Spinal cord (tissue), 10 donors: ENCODE results near the gene UBE2E1. TPM values are rescaled to one million over a fixed set of nuclear protein-coding genes. Genes with fewer than 3 reads are reported as not detected.
"Not testable (repeated sequence)": the region's sequence is repeated elsewhere in the genome, so short reads cannot be mapped to it uniquely, and the experiment has no call there.

Experiments used
- DNase-seq, 6 donors: peaks; one replicate each; pipeline versions ENCODE4 v3.0.0 to v3.0.0-alpha.2; 2013 to 2015; ENCODE audit warnings: low spot score in 6 of 6, low read depth in 4 of 6
- H3K27ac ChIP-seq: one replicate; pipeline ENCODE4 v1.5.1; 2013; ENCODE audit warnings: low read depth, low read length, control low read depth
- H3K27me3 ChIP-seq: one replicate; pipeline ENCODE4 v1.6.1; 2013; ENCODE audit warnings: low read length; ENCODE audit not compliant: control insufficient read depth, insufficient read depth
- H3K36me3 ChIP-seq: one replicate; pipeline ENCODE4 v1.6.1; 2013; ENCODE audit warnings: low read length; ENCODE audit not compliant: control insufficient read depth, insufficient read depth
- H3K4me1 ChIP-seq: one replicate; pipeline ENCODE4 v1.6.1; 2013; ENCODE audit warnings: low read length; ENCODE audit not compliant: control insufficient read depth, insufficient read depth
- H3K4me3 ChIP-seq: one replicate; pipeline ENCODE4 v1.5.1; 2013; ENCODE audit warnings: low read depth, low read length, control low read depth
- H3K9me3 ChIP-seq: one replicate; pipeline ENCODE4 v1.6.1; 2013; ENCODE audit warnings: low read length; ENCODE audit not compliant: control insufficient read depth, insufficient read depth
- WGBS: methylation state at CpG from one replicate; pipeline ENCODE4 v1.1.5; 2013; ENCODE audit warnings: missing lambda C conversion rate; ENCODE audit not compliant: insufficient coverage; 5-methylcytosine and 5-hydroxymethylcytosine counted together
- polyA plus RNA-seq, 2 donors: library from polyadenylated mRNA; unstranded; fragments of 120-200 nt; gene quantifications; one replicate each; pipeline ENCODE4 v1.2.1, GENCODE V29; 2013; ENCODE audit not compliant: insufficient read length in 2 of 2
- total RNA-seq, 2 donors: library from RNA; depleted of rRNA in 1 of 2; stranded (reverse); fragments of 120-200 nt in 1 of 2; fragments of >200 nt in 1 of 2; gene quantifications; one replicate each; pipeline versions ENCODE4 v1.2.3 to v1.2.4, GENCODE V29; 2013 to 2014
- donor health status: healthy.

The UBE2E1 gene
- total and polyA plus RNA-seq, 4 donors, result 91.4 to 182 (median 137) TPM

GRCh38 chr3:23871361-23871760, 65.6 kb downstream of the UBE2E1 start:
- H3K4me1 ChIP-seq, H3K27ac ChIP-seq, DNase-seq, H3K36me3 ChIP-seq, H3K4me3 ChIP-seq, H3K27me3 ChIP-seq, H3K9me3 ChIP-seq: not testable (repeated sequence)
- 96% methylated on average over 13 of the region's 34 CpGs for WGBS

GRCh38 chr3:23872330-23872729, 66.6 kb downstream of the UBE2E1 start:
- Histone ChIP-seq H3K9me3 (no peaks in the 10 kb centered on the region), H3K27me3 (no peaks in the 10 kb centered on the region), H3K27ac (no peak overlapping the region), H3K36me3 (no peaks in the 10 kb centered on the region), H3K4me1 (peaks cover 8% of the 10 kb centered on the region), H3K4me3 (no peak overlapping the region)
- no peak for DNase-seq
- WGBS, result no CpG with 5 or more reads among the region's 3 CpGs

- Histone ChIP-seq H3K4me1 (peaks cover 8% of the 10 kb centered on the region), H3K9me3 (no peaks in the 10 kb centered on the region), H3K36me3 (no peaks in the 10 kb centered on the region), H3K27me3 (no peaks in the 10 kb centered on the region), H3K4me3 (no peak overlapping the region), H3K27ac (no peak overlapping the region)
- no CpG with 5 or more reads among the region's 2 CpGs for WGBS
- DNase-seq, result no peak
These were observed 68.2 kb downstream of the UBE2E1 start for GRCh38 chr3:23873941-23874340.

GRCh38 chr3:23874359-23875112, 68.8 kb downstream of the UBE2E1 start:
- Histone ChIP-seq H3K4me3 (no peak overlapping the region), H3K27me3 (no peaks in the 10 kb centered on the region), H3K9me3 (no peaks in the 10 kb centered on the region), H3K27ac (no peak overlapping the region), H3K4me1 (peaks cover 8% of the 10 kb centered on the region), H3K36me3 (no peaks in the 10 kb centered on the region)
- DNase-seq, result no peak
- WGBS, result 0% methylated on average over 1 of the region's 6 CpGs

- no CpG with 5 or more reads among the region's 4 CpGs for WGBS
- no peak overlapping the region for H3K27ac ChIP-seq
These were observed 69.5 kb downstream of the UBE2E1 start for GRCh38 chr3:23875113-23875725.

GRCh38 chr3:23876923-23877322, 71.2 kb downstream of the UBE2E1 start:
- Histone ChIP-seq H3K4me1 (peaks cover 8% of the 10 kb centered on the region), H3K27ac (no peak overlapping the region)

More at GRCh38 chr3:23875113-23875725, 69.5 kb downstream of the UBE2E1 start:
- DNase-seq, result no peak
- no peaks in the 10 kb centered on the region for H3K27me3 ChIP-seq
- H3K36me3 ChIP-seq, result no peaks in the 10 kb centered on the region
- no peak overlapping the region for H3K4me3 ChIP-seq
- no peaks in the 10 kb centered on the region for H3K9me3 ChIP-seq
- H3K4me1 ChIP-seq, result peaks cover 8% of the 10 kb centered on the region

GRCh38 chr3:23877329-23877980, 71.7 kb downstream of the UBE2E1 start:
- Histone ChIP-seq H3K4me1 (peaks cover 8% of the 10 kb centered on the region), H3K9me3 (no peaks in the 10 kb centered on the region), H3K27ac (no peak overlapping the region), H3K27me3 (no peaks in the 10 kb centered on the region), H3K36me3 (peaks cover 3% of the 10 kb centered on the region), H3K4me3 (no peak overlapping the region)
- DNase-seq, result peak in 5 of 6 donors; percentile 24 to 76 (median 35)
- WGBS, result 50% methylated on average over 2 of the region's 5 CpGs

More at GRCh38 chr3:23876923-23877322, 71.2 kb downstream of the UBE2E1 start:
- H3K9me3 ChIP-seq, result no peaks in the 10 kb centered on the region
- no CpG with 5 or more reads among the region's 2 CpGs for WGBS
- no peak for DNase-seq
- H3K36me3 ChIP-seq, result no peaks in the 10 kb centered on the region
- H3K4me3 ChIP-seq, result no peak overlapping the region
- H3K27me3 ChIP-seq, result no peaks in the 10 kb centered on the region

GRCh38 chr3:23879485-23879884, 73.7 kb downstream of the UBE2E1 start:
- Histone ChIP-seq H3K27me3 (no peaks in the 10 kb centered on the region), H3K36me3 (peaks cover 8% of the 10 kb centered on the region), H3K9me3 (no peaks in the 10 kb centered on the region), H3K4me1 (peaks cover 8% of the 10 kb centered on the region), H3K27ac (no peak overlapping the region), H3K4me3 (no peak overlapping the region)
- DNase-seq, result no peak
- 100% methylated on average over 6 of the region's 8 CpGs for WGBS

GRCh38 chr3:23880703-23881339, 75.1 kb downstream of the UBE2E1 start:
- H3K36me3 ChIP-seq, result peaks cover 8% of the 10 kb centered on the region
- H3K4me1 ChIP-seq, result peaks cover 7% of the 10 kb centered on the region
- DNase-seq, result no peak
- H3K9me3 ChIP-seq, result no peaks in the 10 kb centered on the region
- no peak overlapping the region for H3K27ac ChIP-seq
- no peaks in the 10 kb centered on the region for H3K27me3 ChIP-seq
- 67% methylated on average over 1 of the region's 4 CpGs for WGBS
- H3K4me3 ChIP-seq, result no peak overlapping the region
